ENCODE results near the gene FPR3. TPM values are rescaled to one million over a fixed set of nuclear protein-coding genes. Genes with fewer than 3 reads are reported as not detected.

Gene FPR3
- total RNA-seq, 1 experiment from 2014 or later: not detected

- no peaks in the 10 kb centered on the region for H3K27me3 Mint-ChIP-seq (ENCODE audit: insufficient read depth, unreplicated experiment)
- no peaks in the 10 kb centered on the region for H3K36me3 Mint-ChIP-seq (ENCODE audit: insufficient read depth, unreplicated experiment)
- H3K9me3 Mint-ChIP-seq (ENCODE audit: unreplicated experiment): peaks cover 28% of the 10 kb centered on the region
- DNase-seq: no peak
- H3K4me1 Mint-ChIP-seq (ENCODE audit: low read depth, unreplicated experiment): no peaks in the 10 kb centered on the region
- Histone ChIP-seq H3K4me3 (ENCODE audit: low read depth, low read length) (no peak overlapping the region), H3K9me3 (no peaks in the 10 kb centered on the region; the same call in 1 of the 2 replicates), H3K4me1 (no peaks in the 10 kb centered on the region), H3K27me3 (replicated peaks; ENCODE audit: control insufficient read depth, insufficient read depth, low read length) (no peaks in the 10 kb centered on the region), H3K36me3 (ENCODE audit: control insufficient read depth, insufficient read depth, low read length) (no peaks in the 10 kb centered on the region)
- BruUV-seq (replicated peaks): no TSS peak
- H3K27ac Mint-ChIP-seq (ENCODE audit: unreplicated experiment): no peak overlapping the region
- H3K4me3 Mint-ChIP-seq (ENCODE audit: unreplicated experiment): no peak overlapping the region
- TF ChIP-seq, protein P1, sequence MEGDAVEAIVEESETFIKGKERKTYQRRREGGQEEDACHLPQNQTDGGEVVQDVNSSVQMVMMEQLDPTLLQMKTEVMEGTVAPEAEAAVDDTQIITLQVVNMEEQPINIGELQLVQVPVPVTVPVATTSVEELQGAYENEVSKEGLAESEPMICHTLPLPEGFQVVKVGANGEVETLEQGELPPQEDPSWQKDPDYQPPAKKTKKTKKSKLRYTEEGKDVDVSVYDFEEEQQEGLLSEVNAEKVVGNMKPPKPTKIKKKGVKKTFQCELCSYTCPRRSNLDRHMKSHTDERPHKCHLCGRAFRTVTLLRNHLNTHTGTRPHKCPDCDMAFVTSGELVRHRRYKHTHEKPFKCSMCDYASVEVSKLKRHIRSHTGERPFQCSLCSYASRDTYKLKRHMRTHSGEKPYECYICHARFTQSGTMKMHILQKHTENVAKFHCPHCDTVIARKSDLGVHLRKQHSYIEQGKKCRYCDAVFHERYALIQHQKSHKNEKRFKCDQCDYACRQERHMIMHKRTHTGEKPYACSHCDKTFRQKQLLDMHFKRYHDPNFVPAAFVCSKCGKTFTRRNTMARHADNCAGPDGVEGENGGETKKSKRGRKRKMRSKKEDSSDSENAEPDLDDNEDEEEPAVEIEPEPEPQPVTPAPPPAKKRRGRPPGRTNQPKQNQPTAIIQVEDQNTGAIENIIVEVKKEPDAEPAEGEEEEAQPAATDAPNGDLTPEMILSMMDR (IDR thresholded peaks at IDR 0.05; ENCODE audit: insufficient read depth in 1 of 2, low read depth in 1 of 2, low read length in 1 of 2, severe bottlenecking in 1 of 2, unreplicated experiment in 1 of 2): no peak
- ChIA-PET CTCF (no interaction called here), POLR2A (no interaction called here)
- intact Hi-C loops (cut with micrococcal nuclease; ENCODE audit: unreplicated experiment): no loop called here
Measured at GRCh38 chr19:51788029-51788428, 6.9 kb upstream of the FPR3 start.

- H3K4me3 ChIP-seq (ENCODE audit: low read depth, low read length): no peak overlapping the region
- intact Hi-C loops (cut with micrococcal nuclease; ENCODE audit: unreplicated experiment): no loop called here
- H3K9me3 Mint-ChIP-seq (ENCODE audit: unreplicated experiment): peaks cover 28% of the 10 kb centered on the region
- no peaks in the 10 kb centered on the region for H3K36me3 ChIP-seq (ENCODE audit: control insufficient read depth, insufficient read depth, low read length)
- TF ChIP-seq, protein P1 (IDR thresholded peaks at IDR 0.05; ENCODE audit: insufficient read depth in 1 of 2, low read depth in 1 of 2, low read length in 1 of 2, severe bottlenecking in 1 of 2, unreplicated experiment in 1 of 2): no peak
- H3K4me1 ChIP-seq: no peaks in the 10 kb centered on the region
- no peaks in the 10 kb centered on the region for H3K27me3 Mint-ChIP-seq (ENCODE audit: insufficient read depth, unreplicated experiment)
- POLR2A ChIA-PET: no interaction called here
- BruUV-seq (replicated peaks): no TSS peak
- H3K27ac Mint-ChIP-seq (ENCODE audit: unreplicated experiment): no peak overlapping the region
- H3K36me3 Mint-ChIP-seq (ENCODE audit: insufficient read depth, unreplicated experiment): no peaks in the 10 kb centered on the region
- H3K4me1 Mint-ChIP-seq (ENCODE audit: low read depth, unreplicated experiment): no peaks in the 10 kb centered on the region
- no peaks in the 10 kb centered on the region for H3K27me3 ChIP-seq (replicated peaks; ENCODE audit: control insufficient read depth, insufficient read depth, low read length)
- no peaks in the 10 kb centered on the region; the same call in 1 of the 2 replicates for H3K9me3 ChIP-seq
- no peak for DNase-seq
- CTCF ChIA-PET: no interaction called here
- H3K4me3 Mint-ChIP-seq (ENCODE audit: unreplicated experiment): no peak overlapping the region
Measured at GRCh38 chr19:51789061-51789795, 5.7 kb upstream of the FPR3 start.

DNA sequence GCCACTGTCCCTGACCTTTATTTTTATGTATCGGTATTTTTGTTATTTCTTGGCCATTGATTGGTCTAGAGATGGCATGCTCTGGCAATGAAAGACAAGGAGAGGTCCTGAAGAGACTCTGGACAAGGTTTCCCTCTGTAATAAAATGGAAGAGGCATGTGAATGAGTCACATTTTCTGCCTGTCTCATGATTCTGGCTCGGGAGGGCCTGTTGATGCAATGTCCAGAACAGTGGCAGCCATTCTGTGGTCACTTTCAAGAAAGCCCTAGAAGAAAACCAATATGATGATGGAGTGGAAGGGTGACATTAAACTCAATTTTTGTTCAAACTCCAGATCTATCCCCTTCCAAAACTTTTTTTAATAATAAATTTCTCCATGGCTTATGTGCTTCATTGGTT is 2.0 kb upstream of the FPR3 start:
- no peaks in the 10 kb centered on the region; the same call in 1 of the 2 replicates for H3K9me3 ChIP-seq
- no peaks in the 10 kb centered on the region for H3K4me1 Mint-ChIP-seq (ENCODE audit: low read depth, unreplicated experiment)
- ChIA-PET POLR2A (no interaction called here), CTCF (no interaction called here)
- no peaks in the 10 kb centered on the region for H3K4me1 ChIP-seq
- H3K36me3 Mint-ChIP-seq (ENCODE audit: insufficient read depth, unreplicated experiment): no peaks in the 10 kb centered on the region
- intact Hi-C loops (cut with micrococcal nuclease; ENCODE audit: unreplicated experiment): no loop called here
- no peaks in the 10 kb centered on the region for H3K27me3 ChIP-seq (replicated peaks; ENCODE audit: control insufficient read depth, insufficient read depth, low read length)
- no peak for DNase-seq
- BruUV-seq (replicated peaks): no TSS peak
- H3K4me3 Mint-ChIP-seq (ENCODE audit: unreplicated experiment): no peak overlapping the region
- H3K27ac Mint-ChIP-seq (ENCODE audit: unreplicated experiment): no peak overlapping the region
- H3K27me3 Mint-ChIP-seq (ENCODE audit: insufficient read depth, unreplicated experiment): no peaks in the 10 kb centered on the region
- H3K4me3 ChIP-seq (ENCODE audit: low read depth, low read length): no peak overlapping the region
- H3K36me3 ChIP-seq (ENCODE audit: control insufficient read depth, insufficient read depth, low read length): no peaks in the 10 kb centered on the region
- TF ChIP-seq, protein P1 (IDR thresholded peaks at IDR 0.05; ENCODE audit: insufficient read depth in 1 of 2, low read depth in 1 of 2, low read length in 1 of 2, severe bottlenecking in 1 of 2, unreplicated experiment in 1 of 2): no peak
- peaks cover 40% of the 10 kb centered on the region for H3K9me3 Mint-ChIP-seq (ENCODE audit: unreplicated experiment)
